Measurements from ENCODE around the gene PAK5.
"Not testable (repeated sequence)": the region's sequence is repeated elsewhere in the genome, so short reads cannot be mapped to it uniquely, and the experiment has no call there.

Gene PAK5

GRCh38 chr20:9685011-9685410, 153.9 kb downstream of the PAK5 start:
- DNase-seq (ENCODE audit: low spot score) = no peak

DNA sequence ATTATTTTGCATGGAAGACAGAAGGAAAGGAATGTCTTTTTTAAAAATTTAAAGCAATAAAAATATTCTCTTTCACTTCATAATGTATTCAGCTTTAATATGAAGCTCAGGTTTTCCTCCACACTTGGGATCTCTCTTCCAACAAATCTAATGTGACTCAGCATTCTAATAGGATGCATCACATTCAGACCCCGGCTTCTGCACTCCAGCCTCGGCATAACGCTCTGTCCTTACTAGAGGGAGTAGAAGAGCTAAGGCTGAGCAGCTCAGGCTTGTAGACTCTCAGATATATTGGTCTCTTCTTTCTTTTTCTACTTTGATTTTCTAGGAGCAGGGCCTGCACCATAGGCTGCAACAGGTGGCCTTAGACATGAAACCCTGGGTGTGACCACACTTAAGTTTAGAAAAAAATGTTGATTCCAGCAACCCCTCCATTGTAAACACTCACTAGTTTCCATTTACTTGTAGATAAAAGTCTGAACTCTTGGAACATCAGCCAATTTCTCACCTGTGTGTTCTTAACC, 161.7 kb downstream of the PAK5 start:
- DNase-seq (ENCODE audit: low spot score) = no peak

GRCh38 chr20:9672981-9673380, 165.9 kb downstream of the PAK5 start:
- DNase-seq (ENCODE audit: low spot score) = no peak

GRCh38 chr20:9672027-9672426, 166.8 kb downstream of the PAK5 start:
- no peak for DNase-seq (ENCODE audit: low spot score)

DNA sequence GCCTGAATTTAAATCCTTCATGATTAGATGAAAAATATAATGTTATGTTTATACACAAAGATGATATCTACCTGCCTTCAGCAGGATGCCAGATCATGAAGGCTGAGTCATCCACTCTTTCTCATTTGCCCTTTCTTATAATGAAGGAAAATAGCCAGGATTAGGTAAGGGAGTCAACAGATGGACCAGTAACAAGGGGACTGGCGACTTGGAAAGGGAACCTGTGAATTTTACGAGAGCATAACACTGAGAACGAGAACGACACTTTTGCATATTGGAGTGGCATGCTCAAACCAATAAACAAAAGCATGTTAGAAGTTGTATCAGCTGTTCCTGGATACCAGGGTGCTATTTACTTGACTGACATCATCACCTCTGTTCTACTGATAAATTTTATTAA, 170.5 kb downstream of the PAK5 start:
- no peak for DNase-seq (ENCODE audit: low spot score)

- no peak for DNase-seq (ENCODE audit: low spot score)
Measured at GRCh38 chr20:9663423-9663822, 175.5 kb downstream of the PAK5 start.

- DNase-seq (ENCODE audit: low spot score) = no peak
Measured at GRCh38 chr20:9660236-9660868, 178.5 kb downstream of the PAK5 start.

DNA sequence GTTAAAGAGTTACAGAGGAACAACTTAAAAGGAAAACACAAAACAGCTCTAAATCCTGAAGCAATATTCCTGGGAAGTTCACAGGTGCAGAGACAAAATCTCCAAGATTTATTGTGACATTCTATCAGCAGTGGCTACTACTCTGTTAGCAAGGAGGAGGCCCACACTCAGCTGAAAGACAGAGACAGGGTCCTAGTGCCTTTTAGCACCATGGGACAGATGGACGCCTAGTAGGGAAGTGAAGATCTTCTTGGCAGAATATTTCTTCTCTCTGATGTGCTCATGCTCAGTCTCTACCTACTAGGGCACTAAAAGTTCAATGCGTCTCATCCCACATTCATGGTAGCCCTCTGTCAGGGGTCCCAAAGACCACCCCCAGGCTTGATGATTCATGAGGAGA, 191.1 kb downstream of the PAK5 start:
- no peak for DNase-seq (ENCODE audit: low spot score)

GRCh38 chr20:9646375-9646774, 192.5 kb downstream of the PAK5 start:
- DNase-seq (ENCODE audit: low spot score) = no peak

- no peak for DNase-seq (ENCODE audit: low spot score)
Measured at GRCh38 chr20:9642882-9643281, 196.0 kb downstream of the PAK5 start.

- not testable (repeated sequence) for DNase-seq (ENCODE audit: low spot score)
Measured at GRCh38 chr20:9641499-9642000, 197.3 kb downstream of the PAK5 start.

DNA sequence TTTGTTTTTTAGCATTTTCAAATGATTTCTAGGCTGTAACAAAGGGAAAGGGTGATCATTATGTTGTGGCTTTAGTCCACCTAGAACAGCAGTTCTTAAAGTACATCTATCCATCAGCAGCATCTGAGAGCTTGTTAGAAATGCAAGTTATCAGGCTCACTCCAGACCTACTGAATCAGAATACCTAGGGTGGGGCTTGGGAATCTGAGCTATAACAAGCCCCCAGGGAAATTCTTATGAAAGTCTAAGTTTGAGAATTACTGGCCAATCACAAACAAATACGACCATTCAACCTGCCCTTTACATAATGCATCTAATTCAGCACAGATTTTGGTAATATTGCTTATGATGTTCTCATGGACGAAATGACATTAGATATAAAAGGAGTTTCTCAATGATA, 201.0 kb downstream of the PAK5 start:
- DNase-seq (ENCODE audit: low spot score) = no peak

DNA sequence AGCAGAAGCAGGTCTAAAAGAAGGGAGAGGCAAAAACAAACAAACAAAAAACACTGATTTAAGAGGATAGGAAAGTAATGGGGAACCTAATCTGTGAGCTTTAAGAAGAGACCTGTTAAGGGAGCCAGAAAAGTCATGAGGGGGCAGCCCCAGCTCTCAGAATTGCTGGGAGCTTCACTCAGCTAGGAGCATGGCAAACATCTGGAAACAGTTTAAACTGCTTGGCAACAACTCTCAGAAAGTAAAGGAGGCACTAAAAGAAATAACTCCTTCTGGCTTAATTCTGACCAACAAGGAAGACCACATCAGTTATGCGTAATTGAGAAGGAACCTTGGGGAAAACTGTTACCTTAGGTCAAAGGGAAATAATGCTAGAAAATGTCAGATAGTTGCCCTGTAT, 203.1 kb downstream of the PAK5 start:
- no peak for DNase-seq (ENCODE audit: low spot score)

GRCh38 chr20:9634327-9634726, 204.5 kb downstream of the PAK5 start:
- no peak for DNase-seq (ENCODE audit: low spot score)

GRCh38 chr20:9632991-9633390, 205.9 kb downstream of the PAK5 start:
- DNase-seq (ENCODE audit: low spot score) = no peak

DNA sequence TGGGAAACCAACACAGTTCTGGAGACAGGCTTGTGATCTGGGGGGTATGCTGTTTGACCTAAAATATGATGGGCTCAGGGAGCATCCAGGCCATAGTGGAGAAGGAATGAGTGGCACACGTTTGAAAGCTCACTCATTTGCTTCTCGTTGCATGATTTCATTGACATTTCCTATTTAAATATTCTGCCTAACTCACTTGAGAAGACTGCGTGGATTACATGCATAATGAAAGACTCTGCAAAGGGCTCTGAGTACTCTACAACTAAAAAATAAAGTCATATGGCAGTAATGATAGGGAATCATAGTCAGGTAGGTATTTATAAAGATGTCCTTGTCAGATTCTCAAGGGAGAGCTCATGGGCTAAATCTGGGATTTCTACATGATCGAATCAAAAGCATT, 206.6 kb downstream of the PAK5 start:
- no peak for DNase-seq (ENCODE audit: low spot score)

- DNase-seq (ENCODE audit: low spot score) = no peak
Measured at GRCh38 chr20:9630554-9630953, 208.3 kb downstream of the PAK5 start.

GRCh38 chr20:9629831-9630230, 209.0 kb downstream of the PAK5 start:
- no peak for DNase-seq (ENCODE audit: low spot score)

GRCh38 chr20:9628589-9628988, 210.3 kb downstream of the PAK5 start:
- DNase-seq (ENCODE audit: low spot score) = no peak

- DNase-seq (ENCODE audit: low spot score) = no peak
Measured at GRCh38 chr20:9628141-9628540, 210.7 kb downstream of the PAK5 start.

DNA sequence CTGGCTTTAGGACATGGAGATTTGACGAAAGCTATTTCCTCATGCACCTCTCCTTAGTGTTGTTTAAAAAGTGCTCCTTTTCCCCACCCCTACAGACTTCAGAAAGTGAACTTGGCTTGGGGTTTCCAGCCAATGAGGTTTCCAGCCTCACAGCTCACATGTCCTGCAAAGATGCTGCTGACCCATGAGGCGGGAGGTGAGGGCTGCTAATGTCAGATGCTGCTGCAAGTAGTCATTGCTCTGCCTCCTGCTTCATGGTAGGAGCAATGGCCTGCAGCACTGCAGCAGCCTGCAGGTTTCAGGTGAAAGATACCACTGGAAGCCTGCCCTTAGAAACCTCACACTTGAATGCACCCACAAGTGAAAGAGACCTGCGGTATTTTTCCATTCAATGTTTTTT, 211.7 kb downstream of the PAK5 start:
- no peak for DNase-seq (ENCODE audit: low spot score)

DNA sequence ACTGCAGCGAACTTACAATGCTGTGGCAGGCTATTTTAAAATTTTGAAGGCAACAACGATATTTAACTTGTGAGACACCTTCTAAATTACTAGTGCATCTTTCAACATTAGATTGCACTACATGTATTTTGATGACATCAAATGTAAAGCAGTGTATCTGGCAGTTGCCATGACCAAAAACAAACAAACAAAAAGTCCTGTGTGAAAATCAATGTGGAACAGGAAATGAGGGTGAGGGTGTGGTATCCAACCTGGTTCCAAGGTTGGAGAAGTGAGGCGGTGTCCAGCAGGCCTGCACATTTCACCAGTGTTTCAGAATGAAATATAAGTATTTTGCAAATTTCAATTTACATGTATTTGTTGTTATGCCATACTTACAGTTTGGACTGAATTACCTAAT, 212.5 kb downstream of the PAK5 start:
- DNase-seq (ENCODE audit: low spot score) = no peak

GRCh38 chr20:9617940-9618339, 220.9 kb downstream of the PAK5 start:
- DNase-seq (ENCODE audit: low spot score) = no peak

DNA sequence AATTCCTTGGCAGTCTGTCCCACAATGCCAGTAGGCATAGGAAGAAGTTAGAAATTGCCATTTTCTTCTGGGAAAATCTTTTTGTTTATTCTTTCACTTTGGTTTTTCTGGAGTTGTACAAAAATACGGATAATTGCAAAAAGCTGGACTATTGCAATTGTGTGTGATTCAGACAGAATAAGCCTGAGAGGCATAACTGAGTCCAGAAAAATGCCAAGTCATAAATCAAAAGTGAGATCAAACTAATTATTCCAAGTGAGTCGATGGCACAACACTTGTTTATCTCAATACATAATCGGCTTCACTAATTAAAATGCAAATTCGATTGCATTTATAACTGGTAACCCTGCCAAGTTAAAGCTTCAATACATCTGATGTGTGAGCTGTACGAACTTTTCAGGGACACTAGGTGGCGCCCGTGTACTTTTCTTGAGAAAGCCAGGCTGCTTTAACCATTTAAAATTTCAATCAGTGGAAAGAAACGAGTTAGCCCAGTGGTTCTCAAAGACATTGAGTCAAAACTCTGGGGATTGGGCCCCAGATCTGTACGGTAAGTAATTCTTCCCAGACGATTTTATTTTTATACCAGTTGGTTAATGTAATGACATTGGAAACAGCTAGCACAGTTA, 221.9 kb downstream of the PAK5 start:
- peak; percentile 54 for DNase-seq (ENCODE audit: low spot score)
